NCI-H1048 (cell line): ENCODE data around the gene FJX1.

Source experiments
- DNase-seq: peaks from one replicate; lab custom pipeline; 2025; lab: John Stamatoyannopoulos, UW

Gene FJX1

DNA sequence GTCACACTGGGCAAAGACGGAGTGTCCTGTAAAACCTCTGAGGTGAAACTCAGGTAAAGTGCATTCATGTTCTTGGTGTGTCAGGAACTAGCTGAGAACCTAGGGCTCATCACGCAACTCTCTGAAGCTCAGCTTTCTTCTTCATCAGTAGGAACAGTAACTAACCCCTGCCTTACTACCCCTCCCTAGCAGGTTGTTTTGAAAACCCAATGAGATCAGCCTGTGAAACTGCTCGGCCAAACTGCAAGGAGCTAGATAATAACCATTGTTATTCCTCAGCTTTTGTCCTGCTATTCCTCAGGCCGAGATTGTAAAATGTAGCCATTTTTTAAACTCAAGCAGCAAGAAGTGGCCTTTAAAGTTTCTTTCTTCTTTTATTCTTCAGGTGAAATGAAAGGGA lies 9.8 kb upstream of the FJX1 start:
- no peak for DNase-seq

DNA sequence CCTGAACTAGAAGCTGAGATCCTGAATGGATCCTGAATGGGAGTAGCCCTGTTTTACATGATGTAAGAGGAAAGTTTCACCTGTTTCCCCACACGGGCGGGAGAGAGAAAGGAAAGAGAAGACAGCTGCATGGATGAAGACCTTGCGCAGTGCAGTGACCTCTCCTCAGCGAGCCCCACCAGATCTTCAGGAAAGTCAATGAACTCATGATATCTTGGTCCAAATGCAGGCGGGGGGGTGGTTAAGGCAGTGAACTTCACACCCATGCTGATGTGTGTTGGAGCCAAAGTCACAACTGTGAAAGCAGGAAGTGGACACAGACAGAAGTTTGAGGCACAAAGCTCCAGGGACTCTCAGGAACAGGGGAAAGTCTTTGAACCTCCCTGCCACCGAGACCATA lies 8.6 kb upstream of the FJX1 start:
- no peak for DNase-seq

DNA sequence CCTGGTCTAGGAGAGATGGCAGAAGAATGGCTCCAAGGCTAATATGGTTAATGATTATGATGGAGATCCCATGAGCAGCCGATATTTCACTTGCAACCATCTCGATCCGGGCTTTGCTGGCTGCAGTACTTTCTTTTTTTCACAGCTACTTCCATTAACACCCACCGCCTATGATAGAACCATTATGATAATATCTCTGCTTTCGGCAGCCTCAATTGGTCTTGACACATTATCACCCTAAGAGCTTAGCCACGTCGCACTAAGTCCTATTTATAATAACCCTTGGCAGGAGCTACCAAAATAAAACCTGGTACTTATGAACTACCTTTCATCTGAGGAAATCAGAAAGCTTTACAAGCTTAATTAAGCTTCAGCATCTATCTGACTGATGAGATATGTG lies 7.6 kb upstream of the FJX1 start:
- no peak for DNase-seq

DNA sequence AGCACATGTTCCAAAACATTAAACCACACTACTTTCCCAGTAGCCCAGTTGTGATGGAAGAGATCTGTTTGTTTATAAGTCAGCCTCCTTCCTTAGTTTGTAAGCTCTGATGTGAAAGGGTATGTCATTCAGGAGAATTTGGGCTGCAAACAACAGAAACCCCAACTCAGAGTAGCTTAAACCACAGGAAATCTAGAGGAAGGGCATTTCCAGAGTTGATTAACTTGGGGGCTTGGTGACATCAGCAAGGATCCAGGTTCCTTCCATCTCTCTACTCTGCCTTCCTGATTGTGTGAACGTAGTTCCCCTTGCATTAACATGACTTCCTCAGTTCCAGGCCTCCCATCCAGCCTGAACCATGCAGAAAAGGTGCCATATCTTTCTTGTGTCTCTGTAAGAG lies 6.5 kb upstream of the FJX1 start:
- no peak for DNase-seq

DNA sequence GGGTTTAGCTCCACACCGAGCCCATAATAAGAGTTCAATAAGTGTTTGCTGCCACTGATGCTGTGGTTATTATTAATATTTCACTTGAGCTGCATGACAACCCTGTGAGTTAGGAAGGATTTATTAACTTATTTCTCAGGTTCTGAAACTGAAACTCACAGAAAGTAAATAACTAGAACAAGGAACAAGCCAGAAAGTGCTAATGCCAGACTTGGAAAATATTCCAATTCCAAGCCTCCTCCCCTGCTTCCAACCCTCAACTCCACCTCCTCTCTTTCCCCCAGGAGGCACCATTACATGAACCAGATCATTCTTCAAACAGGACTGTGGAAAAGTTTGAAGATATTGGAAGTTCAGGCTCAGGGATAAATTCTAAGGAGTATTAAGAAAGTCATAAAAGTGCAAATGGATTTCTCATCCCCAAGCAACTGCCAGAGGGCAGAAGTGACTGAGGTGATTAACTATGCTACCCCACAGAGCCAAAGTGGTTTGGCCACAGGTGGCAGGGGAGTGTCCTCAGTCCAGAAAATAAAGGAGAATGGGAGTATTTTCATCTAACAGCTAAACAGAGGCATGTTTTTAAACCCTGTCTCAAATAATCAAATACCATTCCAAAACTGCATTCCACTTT lies 3.2 kb upstream of the FJX1 start:
- DNase-seq = no peak

DNA sequence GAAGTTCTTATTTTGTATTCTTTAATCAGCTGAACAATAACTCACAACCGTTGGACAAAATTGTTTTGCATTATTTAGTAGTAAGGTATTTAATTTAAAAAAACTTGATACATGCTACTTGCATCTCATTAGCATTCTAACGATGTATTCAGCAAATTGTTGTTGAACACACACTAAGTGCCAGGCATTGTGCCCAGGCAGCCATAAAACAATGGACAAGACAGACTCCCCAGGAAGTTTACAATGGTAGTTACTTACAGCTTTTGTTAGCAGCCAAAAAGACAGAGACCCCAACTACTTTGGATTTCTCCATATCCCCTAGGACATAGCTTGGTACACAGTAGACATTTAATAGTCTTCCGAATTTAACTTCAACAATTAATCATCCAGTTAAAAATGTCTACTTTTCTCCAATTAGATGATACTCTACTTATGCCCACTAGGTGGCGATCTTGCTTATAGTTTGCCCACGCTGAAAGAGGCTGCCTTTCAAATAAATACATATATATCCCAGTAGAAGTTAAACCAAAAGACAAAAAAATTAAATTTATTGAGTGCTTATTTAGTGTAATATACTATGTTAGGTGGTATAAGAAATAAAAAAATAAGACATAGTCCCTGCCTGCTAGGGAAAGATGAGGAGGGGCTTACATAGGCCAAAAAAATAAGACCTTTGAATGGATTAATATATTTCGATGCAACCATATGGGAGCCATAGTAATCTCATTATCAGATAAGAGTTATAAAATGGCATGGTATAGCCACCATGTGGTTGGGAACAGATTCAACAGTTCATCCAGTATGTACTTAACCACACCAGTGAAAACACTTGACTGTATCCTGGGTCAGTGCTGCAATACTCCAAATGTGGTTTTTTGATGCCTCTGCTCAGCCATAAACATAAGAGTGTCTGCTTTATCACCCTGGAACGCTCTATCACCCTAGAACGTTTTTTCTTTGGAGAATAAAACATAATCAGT lies 2.0 kb upstream of the FJX1 start:
- no peak for DNase-seq

DNA sequence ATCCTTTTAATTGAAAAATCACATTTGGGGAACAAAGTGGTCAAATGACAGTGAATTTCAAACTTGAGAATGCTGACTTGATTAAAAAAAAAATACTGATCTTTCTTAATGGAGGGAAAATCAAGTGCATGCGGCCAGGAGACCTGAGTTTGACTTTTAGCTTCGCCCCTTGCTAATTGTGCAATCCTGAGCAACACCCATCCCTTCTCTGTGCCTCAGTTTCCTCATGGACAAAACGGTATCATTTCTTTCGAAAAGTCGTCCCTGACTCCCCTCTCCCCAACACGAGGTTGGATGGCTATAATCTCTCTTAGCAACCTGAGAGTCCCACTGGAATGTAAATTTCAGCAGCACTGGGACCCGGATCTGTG lies 959 bp upstream of the FJX1 start:
- DNase-seq = no peak

DNA sequence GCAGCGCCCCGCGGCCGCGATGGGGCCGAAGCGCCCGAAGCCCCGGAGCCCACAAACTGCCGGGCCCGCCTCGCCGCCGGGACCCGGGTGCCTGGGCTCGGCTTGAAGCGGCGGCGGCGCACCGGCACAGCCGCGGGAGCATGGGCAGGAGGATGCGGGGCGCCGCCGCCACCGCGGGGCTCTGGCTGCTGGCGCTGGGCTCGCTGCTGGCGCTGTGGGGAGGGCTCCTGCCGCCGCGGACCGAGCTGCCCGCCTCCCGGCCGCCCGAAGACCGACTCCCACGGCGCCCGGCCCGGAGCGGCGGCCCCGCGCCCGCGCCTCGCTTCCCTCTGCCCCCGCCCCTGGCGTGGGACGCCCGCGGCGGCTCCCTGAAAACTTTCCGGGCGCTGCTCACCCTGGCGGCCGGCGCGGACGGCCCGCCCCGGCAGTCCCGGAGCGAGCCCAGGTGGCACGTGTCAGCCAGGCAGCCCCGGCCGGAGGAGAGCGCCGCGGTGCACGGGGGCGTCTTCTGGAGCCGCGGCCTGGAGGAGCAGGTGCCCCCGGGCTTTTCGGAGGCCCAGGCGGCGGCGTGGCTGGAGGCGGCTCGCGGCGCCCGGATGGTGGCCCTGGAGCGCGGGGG lies 346 bp downstream of the FJX1 start:
- DNase-seq = no peak

DNA sequence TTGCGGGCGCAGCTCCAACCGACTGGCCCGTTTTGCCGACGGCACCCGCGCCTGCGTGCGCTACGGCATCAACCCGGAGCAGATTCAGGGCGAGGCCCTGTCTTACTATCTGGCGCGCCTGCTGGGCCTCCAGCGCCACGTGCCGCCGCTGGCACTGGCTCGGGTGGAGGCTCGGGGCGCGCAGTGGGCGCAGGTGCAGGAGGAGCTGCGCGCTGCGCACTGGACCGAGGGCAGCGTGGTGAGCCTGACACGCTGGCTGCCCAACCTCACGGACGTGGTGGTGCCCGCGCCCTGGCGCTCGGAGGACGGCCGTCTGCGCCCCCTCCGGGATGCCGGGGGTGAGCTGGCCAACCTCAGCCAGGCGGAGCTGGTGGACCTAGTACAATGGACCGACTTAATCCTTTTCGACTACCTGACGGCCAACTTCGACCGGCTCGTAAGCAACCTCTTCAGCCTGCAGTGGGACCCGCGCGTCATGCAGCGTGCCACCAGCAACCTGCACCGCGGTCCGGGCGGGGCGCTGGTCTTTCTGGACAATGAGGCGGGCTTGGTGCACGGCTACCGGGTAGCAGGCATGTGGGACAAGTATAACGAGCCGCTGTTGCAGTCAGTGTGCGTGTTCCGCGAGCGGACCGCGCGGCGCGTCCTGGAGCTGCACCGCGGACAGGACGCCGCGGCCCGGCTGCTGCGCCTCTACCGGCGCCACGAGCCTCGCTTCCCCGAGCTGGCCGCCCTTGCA lies 1.0 kb downstream of the FJX1 start:
- no peak for DNase-seq

DNA sequence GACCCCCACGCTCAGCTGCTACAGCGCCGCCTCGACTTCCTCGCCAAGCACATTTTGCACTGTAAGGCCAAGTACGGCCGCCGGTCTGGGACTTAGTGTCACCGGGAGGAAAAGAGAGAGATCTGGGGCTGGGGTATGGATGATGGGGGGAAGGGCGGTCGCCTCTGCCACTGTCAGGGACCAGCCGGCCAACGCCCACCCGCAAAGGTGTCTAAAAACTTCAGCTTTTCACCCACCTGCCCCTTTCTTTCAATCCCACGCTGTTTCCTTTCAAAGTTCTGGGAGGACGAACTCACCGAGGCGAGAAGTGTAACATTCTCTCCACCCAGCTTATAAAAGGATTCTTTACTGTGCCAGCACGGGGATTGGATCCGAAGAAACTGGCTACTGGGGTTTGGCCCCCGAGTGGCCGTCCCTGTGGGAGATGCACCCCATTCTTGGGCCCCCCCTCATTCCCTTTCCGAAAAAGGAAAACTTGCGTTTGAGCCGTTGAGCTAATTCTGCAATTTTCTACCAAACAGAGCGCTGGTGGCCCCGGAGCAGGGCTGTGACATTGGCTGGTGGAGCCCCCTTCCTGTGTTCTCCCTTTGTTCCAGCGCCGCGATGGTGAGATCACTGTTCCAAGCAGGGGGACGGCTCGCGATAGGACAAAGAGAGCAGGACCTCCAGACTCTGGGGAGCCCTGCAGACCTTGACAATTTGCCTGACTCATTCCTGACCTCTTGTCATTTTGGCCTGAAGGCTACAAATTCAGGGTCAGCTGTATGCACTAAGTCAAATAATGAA lies 1.8 kb downstream of the FJX1 start:
- no peak for DNase-seq

DNA sequence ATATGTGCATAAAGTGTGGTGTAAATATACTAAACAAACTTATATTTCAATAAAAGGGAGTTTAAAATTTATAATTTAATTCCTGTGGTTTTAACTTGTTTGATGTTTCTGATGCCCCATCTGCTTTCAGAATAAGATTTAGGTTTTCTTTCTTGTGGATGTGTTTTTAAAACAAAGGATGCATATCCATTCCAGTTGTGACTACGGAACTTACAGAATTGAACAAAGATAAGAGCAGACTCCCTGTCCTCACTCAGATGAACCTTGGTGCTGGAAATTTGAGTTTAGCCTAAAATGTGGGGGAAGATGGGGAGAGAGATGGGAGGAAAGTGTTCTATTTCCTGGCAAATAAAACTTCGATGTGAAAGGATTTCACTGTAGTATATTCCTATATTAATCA lies 2.5 kb downstream of the FJX1 start:
- DNase-seq = no peak

DNA sequence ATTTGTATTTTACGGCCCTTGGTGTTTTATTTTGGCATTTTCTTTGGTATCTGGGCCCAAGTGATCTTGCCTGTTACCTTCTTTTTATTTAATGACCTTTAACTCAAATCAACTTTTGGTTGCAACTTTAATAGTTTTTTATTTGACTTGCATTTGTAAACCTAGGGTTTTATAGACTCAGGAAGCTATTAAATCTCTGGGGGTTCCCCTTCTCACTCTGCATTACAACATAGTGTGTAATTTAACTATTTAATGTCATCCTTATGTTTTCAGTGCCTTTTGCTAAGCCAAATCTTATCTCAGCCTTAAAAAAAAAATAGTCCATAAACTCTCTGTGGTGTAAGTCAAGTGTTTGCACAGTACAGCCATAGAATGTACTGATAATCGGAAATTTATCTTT lies 3.4 kb downstream of the FJX1 start:
- DNase-seq = no peak

DNA sequence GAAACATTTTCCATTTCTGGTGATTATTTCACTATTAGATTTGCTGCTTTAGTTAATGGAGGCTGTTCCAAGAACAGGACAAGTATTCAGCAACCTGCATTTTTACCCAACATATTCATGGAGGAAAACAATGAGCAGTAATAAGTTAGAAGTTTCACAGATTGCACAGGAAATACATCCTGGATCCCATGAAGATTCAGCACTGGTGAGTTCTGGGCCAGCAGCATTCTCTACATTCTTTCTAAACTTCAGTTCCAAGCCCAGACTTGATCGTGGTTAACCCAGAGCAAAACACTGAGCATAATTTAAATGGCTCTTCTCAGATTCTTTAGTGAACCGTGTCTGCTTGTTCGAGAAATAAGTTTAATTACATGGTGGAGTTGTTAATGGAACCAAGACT lies 3.8 kb downstream of the FJX1 start:
- no peak for DNase-seq

DNA sequence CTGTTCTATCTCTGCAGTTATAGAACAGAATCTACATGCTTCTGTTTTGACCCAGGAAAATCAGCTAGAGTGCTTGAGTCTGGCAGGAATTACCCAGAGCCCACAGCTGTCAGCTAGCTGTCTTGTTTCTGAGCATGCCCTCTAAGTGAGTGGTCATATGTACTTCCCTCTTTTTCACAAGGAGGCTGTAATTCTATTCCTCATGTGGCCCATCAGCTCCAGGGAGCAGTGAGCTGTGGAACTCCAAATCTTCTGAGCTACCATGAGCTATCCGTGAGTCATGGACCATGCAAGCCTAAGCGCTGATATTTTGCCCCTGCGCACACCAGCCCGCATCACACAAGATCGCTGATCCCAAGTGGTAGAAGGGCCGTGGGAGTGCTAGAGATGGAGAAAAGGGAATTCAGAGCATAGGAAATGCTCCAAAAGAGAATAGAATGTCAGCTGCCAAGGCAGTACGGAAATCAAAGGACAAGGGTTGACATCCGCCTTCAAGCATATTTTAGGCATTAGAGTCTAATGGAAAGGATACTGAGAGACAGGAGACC lies 5.4 kb downstream of the FJX1 start:
- no peak for DNase-seq

DNA sequence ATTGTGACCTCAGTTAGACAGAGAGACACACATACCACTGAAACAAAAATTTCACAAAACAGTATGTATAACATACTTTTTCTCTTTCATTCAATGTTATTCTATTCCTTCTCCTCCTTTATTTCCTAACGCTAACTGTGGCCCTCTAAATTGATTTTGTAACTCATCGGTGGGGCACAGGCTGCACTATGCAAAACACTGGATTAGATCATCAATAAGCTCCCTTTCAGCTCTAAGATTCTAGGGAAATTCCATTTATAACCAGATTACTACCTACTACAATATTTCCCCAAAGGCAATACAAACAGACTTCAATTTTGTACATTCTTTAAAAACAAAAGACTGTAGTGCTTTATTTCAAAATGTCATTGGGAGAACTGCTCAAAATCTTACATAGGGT lies 6.1 kb downstream of the FJX1 start:
- no peak for DNase-seq

DNA sequence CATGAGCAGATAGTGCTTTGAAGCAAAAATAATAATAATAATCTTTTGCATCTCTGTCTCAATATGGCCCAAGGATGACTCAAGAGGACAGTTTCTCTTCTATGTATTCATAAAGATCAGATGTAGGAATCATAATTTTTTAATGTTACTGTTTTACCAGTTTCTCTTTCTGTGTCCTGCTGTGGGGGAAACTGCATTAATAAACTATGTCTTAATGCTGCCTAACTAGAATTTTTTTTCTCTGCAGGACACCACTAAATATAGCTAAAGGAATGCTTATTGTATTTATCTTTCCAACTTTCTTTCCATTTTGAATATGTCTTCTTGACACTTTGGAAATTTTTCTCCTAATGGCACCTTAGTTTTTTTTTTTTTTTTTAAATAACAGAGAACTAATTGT lies 6.5 kb downstream of the FJX1 start:
- no peak for DNase-seq

DNA sequence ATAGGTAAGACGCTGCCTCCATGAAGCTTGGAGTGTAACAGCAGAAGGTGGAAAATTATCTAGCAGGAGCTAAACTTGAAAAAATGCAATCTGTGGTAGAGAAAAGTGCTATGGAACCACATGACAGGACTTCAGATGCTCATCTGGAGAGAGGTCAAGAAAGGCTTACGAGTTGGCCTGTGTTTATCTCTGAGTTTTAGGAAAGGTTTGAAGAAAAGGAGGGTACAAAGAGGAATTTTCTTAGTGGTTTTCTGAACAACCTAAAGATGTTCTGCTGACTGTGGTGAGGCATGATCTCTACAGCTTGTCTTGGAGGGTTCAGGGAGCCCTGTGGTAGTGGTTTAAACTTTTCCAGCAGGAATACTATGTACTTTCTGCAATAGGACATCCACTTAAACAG lies 8.2 kb downstream of the FJX1 start:
- no peak for DNase-seq

DNA sequence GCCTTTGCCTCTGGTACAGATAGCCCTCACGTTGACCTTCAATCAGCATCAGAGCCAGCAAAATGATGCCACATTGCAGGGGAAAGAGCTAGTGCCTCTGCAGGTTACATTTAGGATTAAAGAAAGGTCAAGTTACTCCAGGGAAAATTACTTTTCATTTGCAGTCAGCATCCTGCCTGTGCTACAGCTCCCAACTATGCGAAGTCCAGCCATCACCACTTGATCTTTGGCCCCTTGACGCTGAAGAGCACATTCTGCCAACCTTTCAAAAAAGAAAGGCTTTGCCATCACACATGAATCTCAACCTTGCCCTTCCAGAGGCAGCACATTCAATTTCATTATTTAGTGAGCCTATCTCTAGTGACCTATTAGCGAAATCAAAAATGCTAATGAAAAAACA lies 11.3 kb downstream of the FJX1 start:
- no peak for DNase-seq

DNA sequence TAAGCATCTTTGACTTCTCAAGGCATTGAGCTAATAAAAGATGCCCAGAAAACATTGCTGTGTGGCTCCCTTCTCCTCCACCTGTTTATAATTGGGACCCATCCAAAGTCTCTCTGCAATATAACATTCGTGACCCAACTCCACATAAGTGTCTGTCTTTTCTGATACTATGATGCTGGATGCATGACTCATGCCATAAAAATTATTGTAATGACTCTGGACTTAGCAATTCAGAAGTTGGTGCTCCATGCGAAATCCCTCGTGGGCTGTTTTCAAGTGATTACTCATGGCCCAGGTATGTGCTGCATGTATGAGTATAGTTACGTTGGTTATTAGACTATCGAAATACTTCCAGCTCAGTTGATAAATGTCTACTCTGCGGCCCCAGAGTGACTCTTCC lies 11.7 kb downstream of the FJX1 start:
- no peak for DNase-seq

DNA sequence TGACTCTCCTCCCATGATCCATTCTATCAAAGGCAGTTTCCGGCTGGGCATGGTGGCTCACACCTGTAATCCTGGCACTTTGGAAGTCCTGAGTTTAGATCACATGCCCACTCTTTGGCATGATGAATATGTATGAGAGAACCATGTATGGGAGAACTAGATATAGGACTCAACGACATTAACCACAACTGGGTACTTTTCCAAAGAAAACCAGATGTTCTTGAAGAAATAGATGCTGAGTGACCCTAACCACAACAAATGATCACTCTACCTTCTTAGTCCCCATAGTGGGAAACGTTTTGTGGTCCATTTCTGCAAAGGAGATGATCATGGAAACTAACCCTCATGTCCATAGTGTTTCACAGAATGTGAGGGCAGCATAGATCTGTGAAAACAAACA lies 13.6 kb downstream of the FJX1 start:
- no peak for DNase-seq

DNA sequence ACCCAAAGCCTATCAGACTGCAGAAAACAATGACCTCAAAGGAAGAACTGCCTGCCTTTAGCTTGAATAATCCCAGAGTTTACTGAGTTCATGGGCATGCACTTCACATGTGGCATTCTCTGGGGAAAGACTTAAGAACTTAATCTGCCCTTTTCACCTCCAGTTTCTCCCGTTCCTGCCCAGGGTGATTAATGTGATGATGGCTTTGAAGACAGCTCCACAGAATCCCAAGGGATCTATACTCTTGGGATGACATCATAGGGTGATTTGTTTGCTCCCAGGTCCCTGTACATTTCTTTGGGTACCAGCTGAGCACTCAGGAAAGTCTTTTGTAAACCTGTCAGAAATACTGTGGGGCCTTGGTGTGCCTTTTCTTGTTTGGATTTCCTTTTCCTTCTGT lies 14.0 kb downstream of the FJX1 start:
- DNase-seq = no peak
